OCI-LY7 (cell line): Measurements from ENCODE around the gene PTGS1. TPM values are rescaled to one million over a fixed set of nuclear protein-coding genes. Genes with fewer than 3 reads are reported as not detected.

ENCODE experiments used
- BruUV-seq: library from RNA; stranded (reverse); fragments of 400-500 nt; replicated peaks from 2 replicates; lab custom pipeline; 2021; lab: Mats Ljungman, UMichigan
- CTCF ChIA-PET: fragments of 300-600 bp; sonication (Branson Sonifier 250); formaldehyde crosslinking; loops from one replicate; lab custom pipeline; 2022; ENCODE audit warnings: antibody characterized with exemption; ENCODE audit not compliant: unreplicated experiment; lab: Charles Lee
- POLR2A ChIA-PET: fragments of 300-600 bp; sonication (Branson Sonifier 250); formaldehyde crosslinking; loops from one replicate; lab custom pipeline; 2022; ENCODE audit warnings: antibody characterized with exemption; lab: Charles Lee
- DNase-seq: peaks from one replicate; pipeline ENCODE4 v3.0.0-alpha.2; 2015; ENCODE audit warnings: low spot score
- H2AFZ ChIP-seq: fragments of 200-600 bp; sonication (generic), shearing (Covaris generic); 2 replicates; pipeline ENCODE4 v1.6.1; 2014; ENCODE audit warnings: mild to moderate bottlenecking, antibody characterized with exemption, low read length, moderate library complexity
- H3K27ac ChIP-seq: fragments of 200-600 bp; sonication (generic); 2 replicates; pipeline ENCODE4 v1.5.1; 2014; ENCODE audit warnings: mixed run types, low read depth, mild to moderate bottlenecking, moderate library complexity, low read length, inconsistent platforms; ENCODE audit not compliant: poor library complexity, severe bottlenecking
- H3K36me3 ChIP-seq: fragments of 200-600 bp; sonication (generic); 2 replicates; pipeline ENCODE4 v1.6.1; 2014; ENCODE audit warnings: mild to moderate bottlenecking, antibody characterized with exemption, low read length, moderate library complexity, mixed read lengths; ENCODE audit not compliant: insufficient read depth
- H3K4me1 ChIP-seq: fragments of 200-600 bp; sonication (generic); 2 replicates; pipeline ENCODE4 v1.5.1; 2014; ENCODE audit warnings: mild to moderate bottlenecking, low read length; ENCODE audit not compliant: insufficient read depth, poor library complexity, severe bottlenecking
- H3K4me2 ChIP-seq: fragments of 200-600 bp; sonication (generic); 2 replicates; pipeline ENCODE4 v1.6.1; 2014; ENCODE audit warnings: mild to moderate bottlenecking, low read length
- H3K4me3 ChIP-seq: fragments of 200-600 bp; sonication (generic); 2 replicates; pipeline ENCODE4 v1.5.1; 2014; ENCODE audit warnings: mild to moderate bottlenecking, low read depth, low read length; ENCODE audit not compliant: poor library complexity, severe bottlenecking
- H3K79me2 ChIP-seq: fragments of 200-600 bp; sonication (generic); 2 replicates; pipeline ENCODE4 v1.6.1; 2016; ENCODE audit warnings: low read depth, mild to moderate bottlenecking, low read length, moderate library complexity, mixed read lengths; ENCODE audit not compliant: insufficient read depth
- H3K9me2 ChIP-seq: fragments of 200-600 bp; sonication (generic); 2 replicates; pipeline ENCODE4 v1.6.1; 2016; ENCODE audit warnings: mild to moderate bottlenecking, low read length, mixed read lengths; ENCODE audit not compliant: insufficient read depth
- H3K9me3 ChIP-seq: fragments of 200-600 bp; sonication (generic); 2 replicates; pipeline ENCODE4 v1.6.1; 2014; ENCODE audit warnings: mild to moderate bottlenecking, mixed run types, low read length, mixed read lengths
- H4K20me1 ChIP-seq: fragments of 200-600 bp; sonication (generic); 2 replicates; pipeline ENCODE4 v1.6.1; 2014; ENCODE audit warnings: mild to moderate bottlenecking, antibody characterized with exemption, low read length, moderate library complexity, mixed read lengths; ENCODE audit not compliant: insufficient read depth
- EZH2phosphoT487 ChIP-seq: fragments of 200-600 bp; sonication (generic); IDR thresholded peaks from 2 replicates; pipeline ENCODE4 v1.6.1; 2018; ENCODE audit warnings: low read depth, borderline replicate concordance, mild to moderate bottlenecking, mixed run types, antibody characterized with exemption, low read length, moderate library complexity, mixed read lengths
- intact Hi-C: fragments of 100-400 bp; cut with micrococcal nuclease; formaldehyde crosslinking; loops from one replicate; pipeline ENCODE4 v1.10.0; 2022; ENCODE audit not compliant: unreplicated experiment
- total RNA-seq, 2 experiments: library from RNA; depleted of rRNA in 1 of 2; stranded (reverse); fragments of >200 nt in 1 of 2; shearing (Covaris generic) in 1 of 2; gene quantifications; 2 replicates each; pipeline ENCODE4 v1.2.3, GENCODE V29; 2014 to 2022
- TF ChIP-seq, protein P1 (sequence below): fragments of 200-600 bp; sonication (generic); conservative IDR thresholded peaks from 2 replicates; pipeline ENCODE4 v1.5.1; 2014; ENCODE audit warnings: mild to moderate bottlenecking, antibody characterized with exemption, low read length, moderate library complexity, mixed read lengths

Gene PTGS1
- total RNA-seq, 2 experiments from 2014 or later: 0.79 to 2.2 TPM

DNA sequence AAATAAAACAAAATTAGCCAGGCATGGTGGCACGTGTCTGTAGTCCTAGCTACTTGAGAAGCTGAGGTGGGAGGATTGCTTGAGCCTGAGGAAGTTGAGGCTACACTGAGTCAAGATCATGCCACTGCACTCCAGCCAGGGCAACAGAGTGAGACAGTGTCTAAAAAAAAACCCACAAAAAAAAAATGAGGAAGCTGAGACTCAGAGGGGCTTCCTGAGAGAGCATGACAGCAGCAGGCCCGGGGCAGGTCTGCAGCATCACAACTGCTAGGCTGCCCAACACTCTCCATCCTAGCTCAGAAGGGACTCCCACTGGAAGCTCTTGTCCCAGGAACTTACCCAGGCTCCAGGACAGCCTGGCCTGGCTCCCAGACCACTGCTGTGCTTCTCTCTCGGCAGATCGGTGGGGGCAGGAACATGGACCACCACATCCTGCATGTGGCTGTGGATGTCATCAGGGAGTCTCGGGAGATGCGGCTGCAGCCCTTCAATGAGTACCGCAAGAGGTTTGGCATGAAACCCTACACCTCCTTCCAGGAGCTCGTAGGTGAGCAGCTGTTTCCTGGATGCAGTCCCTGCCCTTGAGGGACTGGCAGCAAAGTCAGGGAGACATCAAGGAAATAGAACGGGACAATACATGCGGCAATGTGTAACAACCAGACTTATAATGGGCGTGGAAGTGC lies 19.1 kb downstream of the PTGS1 start:
- Histone ChIP-seq H3K27ac (peak overlapping the region; percentile 62), H3K79me2 (no peaks in the 10 kb centered on the region), H4K20me1 (no peaks in the 10 kb centered on the region), H3K9me2 (no peaks in the 10 kb centered on the region), H3K36me3 (no peaks in the 10 kb centered on the region), H3K4me1 (peaks cover 23% of the 10 kb centered on the region), H3K4me3 (peak overlapping the region; percentile 36), H3K9me3 (no peaks in the 10 kb centered on the region), H3K4me2 (peak overlapping the region; percentile 81), H2AFZ (peak overlapping the region; percentile 73)
- no TSS peak for BruUV-seq
- POLR2A ChIA-PET: interaction anchor here (0.5 to 0.8 kb wide), 4 partner anchors 18 to 1368 kb away, joined by 3 to 9 read pairs (median 4); no protein-coding TSS in a partner anchor
- peak; percentile 82 for DNase-seq
- intact Hi-C loops: loop anchor here (10.0 kb wide), 1 partner anchor 425 kb away; no protein-coding TSS in a partner anchor
- TF ChIP-seq, protein P1, sequence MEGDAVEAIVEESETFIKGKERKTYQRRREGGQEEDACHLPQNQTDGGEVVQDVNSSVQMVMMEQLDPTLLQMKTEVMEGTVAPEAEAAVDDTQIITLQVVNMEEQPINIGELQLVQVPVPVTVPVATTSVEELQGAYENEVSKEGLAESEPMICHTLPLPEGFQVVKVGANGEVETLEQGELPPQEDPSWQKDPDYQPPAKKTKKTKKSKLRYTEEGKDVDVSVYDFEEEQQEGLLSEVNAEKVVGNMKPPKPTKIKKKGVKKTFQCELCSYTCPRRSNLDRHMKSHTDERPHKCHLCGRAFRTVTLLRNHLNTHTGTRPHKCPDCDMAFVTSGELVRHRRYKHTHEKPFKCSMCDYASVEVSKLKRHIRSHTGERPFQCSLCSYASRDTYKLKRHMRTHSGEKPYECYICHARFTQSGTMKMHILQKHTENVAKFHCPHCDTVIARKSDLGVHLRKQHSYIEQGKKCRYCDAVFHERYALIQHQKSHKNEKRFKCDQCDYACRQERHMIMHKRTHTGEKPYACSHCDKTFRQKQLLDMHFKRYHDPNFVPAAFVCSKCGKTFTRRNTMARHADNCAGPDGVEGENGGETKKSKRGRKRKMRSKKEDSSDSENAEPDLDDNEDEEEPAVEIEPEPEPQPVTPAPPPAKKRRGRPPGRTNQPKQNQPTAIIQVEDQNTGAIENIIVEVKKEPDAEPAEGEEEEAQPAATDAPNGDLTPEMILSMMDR: no peak
- TF ChIP-seq EZH2phosphoT487: no peak
- CTCF ChIA-PET: no interaction called here

DNA sequence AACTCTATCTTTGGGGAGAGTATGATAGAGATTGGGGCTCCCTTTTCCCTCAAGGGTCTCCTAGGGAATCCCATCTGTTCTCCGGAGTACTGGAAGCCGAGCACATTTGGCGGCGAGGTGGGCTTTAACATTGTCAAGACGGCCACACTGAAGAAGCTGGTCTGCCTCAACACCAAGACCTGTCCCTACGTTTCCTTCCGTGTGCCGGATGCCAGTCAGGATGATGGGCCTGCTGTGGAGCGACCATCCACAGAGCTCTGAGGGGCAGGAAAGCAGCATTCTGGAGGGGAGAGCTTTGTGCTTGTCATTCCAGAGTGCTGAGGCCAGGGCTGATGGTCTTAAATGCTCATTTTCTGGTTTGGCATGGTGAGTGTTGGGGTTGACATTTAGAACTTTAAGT lies 21.5 kb downstream of the PTGS1 start:
- no peak for TF ChIP-seq EZH2phosphoT487
- TF ChIP-seq, protein P1: no peak
- no peak for DNase-seq

DNA sequence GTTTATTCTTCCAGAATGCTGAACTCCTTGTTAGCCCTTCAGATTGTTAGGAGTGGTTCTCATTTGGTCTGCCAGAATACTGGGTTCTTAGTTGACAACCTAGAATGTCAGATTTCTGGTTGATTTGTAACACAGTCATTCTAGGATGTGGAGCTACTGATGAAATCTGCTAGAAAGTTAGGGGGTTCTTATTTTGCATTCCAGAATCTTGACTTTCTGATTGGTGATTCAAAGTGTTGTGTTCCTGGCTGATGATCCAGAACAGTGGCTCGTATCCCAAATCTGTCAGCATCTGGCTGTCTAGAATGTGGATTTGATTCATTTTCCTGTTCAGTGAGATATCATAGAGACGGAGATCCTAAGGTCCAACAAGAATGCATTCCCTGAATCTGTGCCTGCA lies 21.9 kb downstream of the PTGS1 start:
- no peaks in the 10 kb centered on the region for H3K9me2 ChIP-seq
- ChIA-PET POLR2A (no interaction called here), CTCF (no interaction called here)
- H3K4me2 ChIP-seq: no peak overlapping the region
- no peaks in the 10 kb centered on the region for H3K9me3 ChIP-seq
- no peak for DNase-seq
- H3K4me3 ChIP-seq: no peak overlapping the region
- no peaks in the 10 kb centered on the region for H4K20me1 ChIP-seq
- peaks cover 21% of the 10 kb centered on the region for H3K4me1 ChIP-seq
- H2AFZ ChIP-seq: no peak overlapping the region
- no TSS peak for BruUV-seq
- H3K79me2 ChIP-seq: no peaks in the 10 kb centered on the region
- intact Hi-C loops: no loop called here
- no peak overlapping the region for H3K27ac ChIP-seq
- no peaks in the 10 kb centered on the region for H3K36me3 ChIP-seq
- no peak for TF ChIP-seq EZH2phosphoT487

More for the DNA sequence above, 21.5 kb downstream of the PTGS1 start:
- Histone ChIP-seq H3K4me3 (no peak overlapping the region), H3K79me2 (no peaks in the 10 kb centered on the region), H3K36me3 (no peaks in the 10 kb centered on the region), H3K27ac (no peak overlapping the region), H4K20me1 (no peaks in the 10 kb centered on the region), H2AFZ (no peak overlapping the region), H3K4me1 (peaks cover 21% of the 10 kb centered on the region), H3K9me2 (no peaks in the 10 kb centered on the region), H3K4me2 (no peak overlapping the region), H3K9me3 (no peaks in the 10 kb centered on the region)
- intact Hi-C loops: no loop called here
- ChIA-PET CTCF (no interaction called here), POLR2A (no interaction called here)
- BruUV-seq: no TSS peak
